ENCODE measurements around the gene PHKB.

- peak in 1 of 5 experiments; percentile 11 for TF ChIP-seq CTCF (IDR thresholded peaks at IDR 0.05)
- no peak for TF ChIP-seq POLR2A (IDR thresholded peaks at IDR 0.05)
These were observed 601 bp downstream of the PHKB start for GRCh38 chr16:47461598-47462266.
